ENCODE measurements around the gene TMEM132A. TPM values are rescaled to one million over a fixed set of nuclear protein-coding genes. Genes with fewer than 3 reads are reported as not detected.
A peak's percentile ranks its signal among the peaks of the same experiment; 100 is the strongest.

Gene TMEM132A
- total RNA-seq, 1 experiment from 2014 or later = 54.4 TPM

- no peak for DNase-seq
Observed at GRCh38 chr11:60931917-60932316, 7.7 kb downstream of the TMEM132A start.

DNA sequence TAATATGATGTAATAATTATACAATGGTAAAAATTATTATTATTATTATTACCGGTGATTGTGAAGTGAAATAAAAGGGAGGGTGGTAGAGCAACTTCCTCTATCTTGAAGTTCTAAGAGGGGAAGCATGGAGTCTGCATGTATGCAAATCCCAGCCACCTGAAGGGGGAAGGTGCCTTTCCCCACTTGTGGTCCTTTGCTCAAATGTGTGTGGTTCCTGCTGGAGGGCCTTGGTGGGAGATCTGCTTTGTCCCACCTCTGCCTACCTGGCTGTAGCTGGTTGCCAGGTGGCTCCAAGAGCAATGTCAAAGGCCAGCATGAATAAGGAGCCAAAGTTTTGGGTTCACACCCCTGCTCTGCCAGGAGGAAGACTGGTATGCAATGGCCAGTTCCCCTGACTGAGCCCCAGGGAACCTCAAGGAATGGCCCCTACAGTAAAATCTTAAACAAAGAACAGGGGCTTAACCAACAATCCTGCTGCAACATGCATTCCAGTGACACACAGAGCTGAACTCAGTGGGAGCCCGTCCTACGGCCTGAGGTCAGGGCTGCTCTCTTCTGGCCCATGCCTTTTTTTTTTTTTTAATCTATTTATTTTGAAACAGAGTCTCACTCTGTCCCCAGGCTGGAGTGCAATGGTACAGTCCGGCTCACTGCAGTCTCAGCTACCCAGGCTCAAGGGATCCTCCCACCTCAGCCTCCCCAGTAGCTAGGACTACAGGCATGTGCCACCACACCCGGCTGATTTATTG lies 8.5 kb downstream of the TMEM132A start:
- BruUV-seq (replicated peaks) = no TSS peak
- Histone ChIP-seq H3K27me3 (ENCODE audit: insufficient read depth, low read depth) (no peaks in the 10 kb centered on the region), H3K79me2 (ENCODE audit: low read depth) (no peaks in the 10 kb centered on the region), H3K4me2 (no peak overlapping the region), H3K36me3 (ENCODE audit: low read depth) (no peaks in the 10 kb centered on the region), H3K4me3 (no peak overlapping the region), H3K9me3 (ENCODE audit: insufficient read depth, low read depth) (no peaks in the 10 kb centered on the region), H4K20me1 (ENCODE audit: insufficient read depth) (no peaks in the 10 kb centered on the region), H2AFZ (no peak overlapping the region), H3K27ac (no peak overlapping the region), H3K4me1 (replicated peaks; ENCODE audit: insufficient read depth) (no peaks in the 10 kb centered on the region), H3F3A (ENCODE audit: insufficient read depth, low read depth) (no peaks in the 10 kb centered on the region), H3K9me2 (ENCODE audit: insufficient read depth) (no peaks in the 10 kb centered on the region)
- DNase-seq = peak in 1 of 2 experiments; percentile 43
- TF ChIP-seq, protein P1, sequence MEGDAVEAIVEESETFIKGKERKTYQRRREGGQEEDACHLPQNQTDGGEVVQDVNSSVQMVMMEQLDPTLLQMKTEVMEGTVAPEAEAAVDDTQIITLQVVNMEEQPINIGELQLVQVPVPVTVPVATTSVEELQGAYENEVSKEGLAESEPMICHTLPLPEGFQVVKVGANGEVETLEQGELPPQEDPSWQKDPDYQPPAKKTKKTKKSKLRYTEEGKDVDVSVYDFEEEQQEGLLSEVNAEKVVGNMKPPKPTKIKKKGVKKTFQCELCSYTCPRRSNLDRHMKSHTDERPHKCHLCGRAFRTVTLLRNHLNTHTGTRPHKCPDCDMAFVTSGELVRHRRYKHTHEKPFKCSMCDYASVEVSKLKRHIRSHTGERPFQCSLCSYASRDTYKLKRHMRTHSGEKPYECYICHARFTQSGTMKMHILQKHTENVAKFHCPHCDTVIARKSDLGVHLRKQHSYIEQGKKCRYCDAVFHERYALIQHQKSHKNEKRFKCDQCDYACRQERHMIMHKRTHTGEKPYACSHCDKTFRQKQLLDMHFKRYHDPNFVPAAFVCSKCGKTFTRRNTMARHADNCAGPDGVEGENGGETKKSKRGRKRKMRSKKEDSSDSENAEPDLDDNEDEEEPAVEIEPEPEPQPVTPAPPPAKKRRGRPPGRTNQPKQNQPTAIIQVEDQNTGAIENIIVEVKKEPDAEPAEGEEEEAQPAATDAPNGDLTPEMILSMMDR (conservative IDR thresholded peaks at IDR 0.05) = no peak
- TF ChIP-seq EZH2 (IDR thresholded peaks at IDR 0.05; ENCODE audit: low read depth) = no peak
- POLR2A ChIA-PET (ENCODE audit: unreplicated experiment) = no interaction called here
- CTCF ChIA-PET = no interaction called here
- intact Hi-C loops (cut with micrococcal nuclease; ENCODE audit: unreplicated experiment) = no loop called here

More at GRCh38 chr11:60931917-60932316, 7.7 kb downstream of the TMEM132A start:
- H3K27ac ChIP-seq = no peak overlapping the region
- BruUV-seq (replicated peaks) = no TSS peak
- no peaks in the 10 kb centered on the region for H3K4me1 ChIP-seq (replicated peaks; ENCODE audit: insufficient read depth)
- intact Hi-C loops (cut with micrococcal nuclease; ENCODE audit: unreplicated experiment) = no loop called here
- ChIA-PET CTCF (no interaction called here), POLR2A (ENCODE audit: unreplicated experiment) (no interaction called here)
- H4K20me1 ChIP-seq (ENCODE audit: insufficient read depth) = no peaks in the 10 kb centered on the region
- H3K79me2 ChIP-seq (ENCODE audit: low read depth) = no peaks in the 10 kb centered on the region
- H3K9me3 ChIP-seq (ENCODE audit: insufficient read depth, low read depth) = no peaks in the 10 kb centered on the region
- H3K9me2 ChIP-seq (ENCODE audit: insufficient read depth) = no peaks in the 10 kb centered on the region
- no peak overlapping the region for H3K4me3 ChIP-seq
- TF ChIP-seq EZH2 (IDR thresholded peaks at IDR 0.05; ENCODE audit: low read depth) = no peak
- TF ChIP-seq, protein P1 (conservative IDR thresholded peaks at IDR 0.05) = no peak
- H3K27me3 ChIP-seq (ENCODE audit: insufficient read depth, low read depth) = no peaks in the 10 kb centered on the region
- no peak overlapping the region for H2AFZ ChIP-seq
- no peak overlapping the region for H3K4me2 ChIP-seq
- H3F3A ChIP-seq (ENCODE audit: insufficient read depth, low read depth) = no peaks in the 10 kb centered on the region
- no peaks in the 10 kb centered on the region for H3K36me3 ChIP-seq (ENCODE audit: low read depth)

- H3K9me2 ChIP-seq (ENCODE audit: insufficient read depth) = no peaks in the 10 kb centered on the region
- intact Hi-C loops (cut with micrococcal nuclease; ENCODE audit: unreplicated experiment) = no loop called here
- no peaks in the 10 kb centered on the region for H4K20me1 ChIP-seq (ENCODE audit: insufficient read depth)
- CTCF ChIA-PET = no interaction called here
- H3K36me3 ChIP-seq (ENCODE audit: low read depth) = no peaks in the 10 kb centered on the region
- H3F3A ChIP-seq (ENCODE audit: insufficient read depth, low read depth) = no peaks in the 10 kb centered on the region
- no peak for DNase-seq
- BruUV-seq (replicated peaks) = no TSS peak
- no peak overlapping the region for H3K4me3 ChIP-seq
- no peaks in the 10 kb centered on the region for H3K79me2 ChIP-seq (ENCODE audit: low read depth)
- H3K27ac ChIP-seq = no peak overlapping the region
- POLR2A ChIA-PET (ENCODE audit: unreplicated experiment) = no interaction called here
- no peaks in the 10 kb centered on the region for H3K4me1 ChIP-seq (replicated peaks; ENCODE audit: insufficient read depth)
- no peak for TF ChIP-seq EZH2 (IDR thresholded peaks at IDR 0.05; ENCODE audit: low read depth)
- TF ChIP-seq, protein P1 (conservative IDR thresholded peaks at IDR 0.05) = no peak
- no peak overlapping the region for H3K4me2 ChIP-seq
- H3K9me3 ChIP-seq (ENCODE audit: insufficient read depth, low read depth) = no peaks in the 10 kb centered on the region
- no peak overlapping the region for H2AFZ ChIP-seq
- H3K27me3 ChIP-seq (ENCODE audit: insufficient read depth, low read depth) = no peaks in the 10 kb centered on the region
Observed at GRCh38 chr11:60933416-60934123, 9.3 kb downstream of the TMEM132A start.

Measured in PC-9 (cell line).